ENCODE measurements around the gene RAB44.

The RAB44 gene

DNA sequence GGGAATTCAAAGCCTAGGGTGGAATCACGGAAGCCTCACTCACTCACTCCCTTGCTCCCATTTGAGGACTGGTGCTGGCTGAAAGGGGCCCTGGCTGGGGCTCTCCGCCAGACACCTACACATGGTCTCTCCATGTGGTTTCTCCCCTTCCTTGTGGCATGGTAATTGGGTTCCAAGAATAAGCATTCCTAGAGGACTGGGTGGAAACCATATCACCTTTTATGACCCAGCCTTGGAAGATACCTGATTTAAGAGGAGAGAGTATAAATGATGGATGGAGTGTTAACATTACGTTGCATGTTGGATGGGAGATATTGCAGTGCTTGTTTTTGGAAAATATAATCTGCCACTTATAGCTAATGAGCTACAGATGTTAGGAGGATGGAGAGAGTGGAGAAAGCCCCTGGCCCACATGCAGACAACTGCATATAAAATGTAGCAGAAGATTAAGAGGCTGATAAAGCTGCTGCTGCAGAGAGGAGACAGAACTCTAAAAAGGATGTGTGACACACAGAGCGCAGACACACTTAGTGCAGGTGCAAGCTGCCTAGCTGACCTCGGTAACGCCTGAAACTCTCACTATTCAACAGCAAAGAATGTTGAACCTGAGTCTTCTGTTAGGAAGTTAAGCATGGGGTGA lies 42.4 kb upstream of the RAB44 start:
- TF ChIP-seq, protein P1, sequence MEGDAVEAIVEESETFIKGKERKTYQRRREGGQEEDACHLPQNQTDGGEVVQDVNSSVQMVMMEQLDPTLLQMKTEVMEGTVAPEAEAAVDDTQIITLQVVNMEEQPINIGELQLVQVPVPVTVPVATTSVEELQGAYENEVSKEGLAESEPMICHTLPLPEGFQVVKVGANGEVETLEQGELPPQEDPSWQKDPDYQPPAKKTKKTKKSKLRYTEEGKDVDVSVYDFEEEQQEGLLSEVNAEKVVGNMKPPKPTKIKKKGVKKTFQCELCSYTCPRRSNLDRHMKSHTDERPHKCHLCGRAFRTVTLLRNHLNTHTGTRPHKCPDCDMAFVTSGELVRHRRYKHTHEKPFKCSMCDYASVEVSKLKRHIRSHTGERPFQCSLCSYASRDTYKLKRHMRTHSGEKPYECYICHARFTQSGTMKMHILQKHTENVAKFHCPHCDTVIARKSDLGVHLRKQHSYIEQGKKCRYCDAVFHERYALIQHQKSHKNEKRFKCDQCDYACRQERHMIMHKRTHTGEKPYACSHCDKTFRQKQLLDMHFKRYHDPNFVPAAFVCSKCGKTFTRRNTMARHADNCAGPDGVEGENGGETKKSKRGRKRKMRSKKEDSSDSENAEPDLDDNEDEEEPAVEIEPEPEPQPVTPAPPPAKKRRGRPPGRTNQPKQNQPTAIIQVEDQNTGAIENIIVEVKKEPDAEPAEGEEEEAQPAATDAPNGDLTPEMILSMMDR (IDR thresholded peaks at IDR 0.05; ENCODE audit: low read depth, low read length, missing control alignments), result no peak
- DNase-seq (ENCODE audit: extremely low read depth, low read depth), result peak; percentile 75
- no peak overlapping the region for H3K4me3 ChIP-seq (replicated peaks; ENCODE audit: low read depth, low read length)

DNA sequence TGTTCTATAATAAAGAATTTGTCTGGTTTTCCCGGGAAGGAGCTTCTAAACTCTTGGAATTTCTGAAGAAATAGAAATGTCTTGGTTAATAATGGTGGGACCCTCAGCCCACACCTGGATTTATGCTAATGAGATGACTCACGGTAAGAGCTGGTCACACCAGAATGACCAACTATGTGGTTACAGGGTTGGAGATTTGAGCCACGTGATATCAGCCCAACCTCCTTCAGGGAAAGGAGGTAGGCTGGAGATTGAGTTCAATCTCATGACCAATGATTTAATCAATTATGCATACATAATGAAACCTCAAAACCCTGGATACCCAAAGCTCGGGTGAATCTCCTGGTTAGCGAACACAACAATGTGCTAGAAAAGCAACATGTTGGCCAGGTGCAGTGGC lies 41.2 kb upstream of the RAB44 start:
- TF ChIP-seq, protein P1 (IDR thresholded peaks at IDR 0.05; ENCODE audit: low read depth, low read length, missing control alignments), result no peak
- H3K4me3 ChIP-seq (replicated peaks; ENCODE audit: low read depth, low read length), result no peak overlapping the region
- DNase-seq (ENCODE audit: extremely low read depth, low read depth), result no peak

DNA sequence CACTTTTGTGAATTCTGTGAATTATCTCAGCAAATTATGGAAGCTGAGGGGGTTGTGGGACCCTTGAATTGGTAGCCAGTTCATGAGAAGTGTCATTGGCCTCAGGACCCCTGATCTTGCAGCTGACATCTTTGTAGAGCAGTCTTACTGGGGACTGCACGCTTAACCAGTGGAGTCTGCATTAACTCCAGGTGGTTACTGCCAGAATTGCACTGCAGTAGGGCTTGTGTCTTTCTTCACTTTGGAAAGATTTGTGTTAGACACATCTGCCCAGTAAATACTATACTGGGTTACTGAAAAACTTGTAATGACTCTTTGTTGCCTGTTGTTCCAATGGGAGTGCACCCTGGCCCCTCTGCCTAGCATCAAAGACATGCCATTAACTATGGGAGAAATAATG lies 40.4 kb upstream of the RAB44 start:
- TF ChIP-seq, protein P1 (IDR thresholded peaks at IDR 0.05; ENCODE audit: low read depth, low read length, missing control alignments), result no peak
- no peak for DNase-seq (ENCODE audit: extremely low read depth, low read depth)
- H3K4me3 ChIP-seq (replicated peaks; ENCODE audit: low read depth, low read length), result no peak overlapping the region

DNA sequence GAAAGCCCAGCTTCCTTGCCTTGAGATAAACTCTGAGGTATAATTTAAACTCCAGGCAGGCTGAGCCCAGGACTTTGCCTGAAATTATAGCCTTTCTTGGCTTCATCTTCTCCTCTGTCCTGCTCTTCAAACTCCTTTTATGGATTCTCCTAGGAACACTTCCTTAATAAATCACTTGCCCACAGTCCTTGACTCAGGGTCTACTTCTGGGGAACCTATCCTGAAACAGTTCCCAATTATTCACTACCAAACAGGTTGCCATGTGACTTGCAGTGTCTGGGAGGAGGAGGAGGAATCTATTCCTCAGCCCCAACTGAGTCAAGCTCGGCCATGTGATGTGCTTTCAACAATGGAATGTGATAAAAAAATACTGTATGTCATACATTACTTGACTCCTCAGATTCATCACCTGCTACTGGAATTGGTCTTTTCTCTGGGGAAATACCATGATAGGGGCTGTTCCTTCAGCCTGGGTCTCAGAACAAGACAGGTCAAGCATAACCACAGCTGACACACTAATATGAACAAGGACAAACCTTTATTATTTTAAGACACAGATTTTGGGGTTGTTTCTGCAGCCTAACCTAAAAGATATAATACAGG lies 39.6 kb upstream of the RAB44 start:
- TF ChIP-seq, protein P1 (IDR thresholded peaks at IDR 0.05; ENCODE audit: low read depth, low read length, missing control alignments), result no peak
- no peak for DNase-seq (ENCODE audit: extremely low read depth, low read depth)
- H3K4me3 ChIP-seq (replicated peaks; ENCODE audit: low read depth, low read length), result no peak overlapping the region

DNA sequence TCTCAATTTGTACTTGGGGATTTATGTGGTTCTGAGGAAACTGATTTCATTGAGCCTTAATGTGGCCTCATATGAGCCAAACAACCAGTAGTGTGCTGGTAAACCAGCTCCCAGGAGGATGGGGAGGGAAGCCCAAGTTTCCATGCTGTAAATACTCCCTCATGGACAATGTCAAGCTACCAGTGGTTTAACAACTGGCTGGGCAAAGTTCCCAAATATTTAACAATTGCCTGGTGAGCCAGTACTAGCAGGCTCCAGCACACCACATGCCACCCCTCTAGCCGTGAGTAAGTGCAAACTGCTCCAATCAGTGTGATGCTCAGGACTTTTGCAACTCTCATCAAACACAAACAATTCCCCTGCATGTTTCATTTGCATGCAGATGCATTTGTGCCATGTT lies 38.4 kb upstream of the RAB44 start:
- peak; percentile 88 for DNase-seq (ENCODE audit: extremely low read depth, low read depth)
- TF ChIP-seq, protein P1 (IDR thresholded peaks at IDR 0.05; ENCODE audit: low read depth, low read length, missing control alignments), result no peak
- no peak overlapping the region for H3K4me3 ChIP-seq (replicated peaks; ENCODE audit: low read depth, low read length)

DNA sequence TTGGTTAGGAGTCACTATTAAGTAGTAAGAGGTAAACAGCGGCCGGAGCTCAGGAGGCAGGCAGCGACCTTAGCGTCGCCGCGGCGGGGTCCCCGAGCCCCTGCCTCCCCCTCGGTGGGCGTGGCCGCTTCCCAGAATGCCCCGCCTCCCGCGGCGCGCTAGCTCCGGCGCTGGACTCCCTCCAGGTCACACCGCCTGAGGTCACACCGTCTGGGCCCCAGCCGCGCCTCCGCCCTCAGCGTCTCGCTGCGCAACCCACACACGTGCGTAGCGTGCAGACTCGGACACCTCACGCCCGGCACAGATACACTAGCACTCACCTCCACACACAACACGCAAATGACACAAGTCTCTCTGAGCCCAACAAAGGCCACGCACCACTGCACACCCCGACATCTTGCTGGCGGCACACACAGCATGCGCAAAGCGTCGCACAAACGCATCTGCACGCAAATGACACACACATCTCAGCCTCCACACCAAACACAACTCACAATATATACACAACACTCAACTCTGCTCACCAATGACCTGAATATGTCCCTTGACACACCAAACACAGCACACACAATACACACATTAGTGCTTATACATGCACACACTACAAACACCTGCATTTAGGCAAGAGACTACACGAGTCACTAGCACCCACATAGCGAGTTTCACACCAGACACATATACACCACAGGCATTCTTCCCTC lies 36.7 kb upstream of the RAB44 start:
- DNase-seq (ENCODE audit: extremely low read depth, low read depth), result no peak
- H3K4me3 ChIP-seq (replicated peaks; ENCODE audit: low read depth, low read length), result 0 out of 2 replicates have a peak overlapping the region, but pooled peaks have one; percentile 10
- TF ChIP-seq, protein P1 (IDR thresholded peaks at IDR 0.05; ENCODE audit: low read depth, low read length, missing control alignments), result no peak

Data from HFF-Myc (cell line).